ENCODE results near the gene SHF. TPM values are rescaled to one million over a fixed set of nuclear protein-coding genes. Genes with fewer than 3 reads are reported as not detected.

SHF gene
- total and polyA plus RNA-seq, 2 donors (not counting 1 experiment from before 2014, with no cell fraction given) = 0.85 to 3.3 TPM

DNA sequence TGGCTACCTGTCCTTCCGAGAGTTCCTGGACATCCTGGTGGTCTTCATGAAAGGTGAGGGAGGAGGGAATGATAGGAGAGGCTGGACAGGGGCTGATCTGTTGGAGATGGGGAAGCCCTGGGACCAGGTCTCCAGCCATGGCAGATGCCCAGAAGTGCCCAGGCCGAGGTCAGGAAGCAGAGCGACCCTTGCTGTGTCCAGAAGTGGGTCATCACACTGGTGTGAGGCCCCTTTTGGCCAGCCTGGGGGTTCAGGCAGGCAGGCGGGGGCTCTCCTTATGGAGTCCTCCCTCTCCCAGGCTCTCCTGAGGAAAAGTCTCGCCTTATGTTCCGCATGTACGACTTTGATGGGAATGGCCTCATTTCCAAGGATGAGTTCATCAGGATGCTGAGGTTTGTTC lies 40.2 kb downstream of the SHF start:
- H3K4me2 ChIP-seq (ENCODE audit: extremely low read depth, insufficient read depth, low read length) = no peak overlapping the region
- DNase-seq (ENCODE audit: low read depth in 2 of 2) = no peak
- no peaks in the 10 kb centered on the region for H3K36me3 ChIP-seq (ENCODE audit: control insufficient read depth, insufficient read depth, low read length)
- TF ChIP-seq CTCF (conservative IDR thresholded peaks at IDR 0.05 in 1 of 2, IDR thresholded peaks at IDR 0.05 in 1 of 2; ENCODE audit: low read depth in 1 of 2, low read length in 2 of 2) = no peak
- no peak for TF ChIP-seq EZH2 (IDR thresholded peaks at IDR 0.05; ENCODE audit: low read length, missing control alignments)
- no peaks in the 10 kb centered on the region for H3K27me3 ChIP-seq (ENCODE audit: control insufficient read depth, insufficient read depth, low read length)
- no peaks in the 10 kb centered on the region for H3K4me1 ChIP-seq (ENCODE audit: control insufficient read depth, extremely low read depth, insufficient read depth, low read length)
- H3K4me3 ChIP-seq (replicated peaks in 1 of 4; ENCODE audit: control extremely low read depth in 1 of 4, insufficient read depth in 1 of 4, low read depth in 3 of 4, low read length in 4 of 4) = no peak overlapping the region
- no peaks in the 10 kb centered on the region for H4K20me1 ChIP-seq (ENCODE audit: control insufficient read depth, extremely low read depth, insufficient read depth, low read length)
- no peaks in the 10 kb centered on the region for H3K9me3 ChIP-seq (ENCODE audit: control insufficient read depth, insufficient read depth, low read depth, low read length)
- H3K27ac ChIP-seq (ENCODE audit: insufficient read depth, low read length) = no peak overlapping the region
- H3K9ac ChIP-seq (ENCODE audit: insufficient read depth, low read length) = no peak overlapping the region
- H3K79me2 ChIP-seq (ENCODE audit: control insufficient read depth, insufficient read depth, low read length) = no peaks in the 10 kb centered on the region
- no peak overlapping the region for H2AFZ ChIP-seq (ENCODE audit: low read length)

DNA sequence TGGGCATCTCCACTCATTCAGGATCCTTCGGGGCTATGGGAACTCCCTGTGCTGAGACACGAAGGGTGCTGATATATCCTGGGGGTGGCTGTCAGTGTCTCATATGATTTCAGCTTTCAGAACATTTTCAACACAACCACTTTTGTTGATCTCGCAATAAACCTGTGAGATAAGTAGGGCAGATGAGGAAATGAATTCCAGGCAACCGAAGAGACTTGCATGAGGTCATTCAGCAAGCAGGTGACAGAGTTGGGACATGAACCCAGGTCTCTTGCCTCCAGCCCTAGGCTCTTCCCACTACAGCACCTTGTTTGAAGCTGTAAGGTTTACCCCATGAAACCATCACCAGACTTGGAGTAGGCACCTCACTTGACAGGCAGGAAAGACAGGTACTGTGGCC lies 41.4 kb downstream of the SHF start:
- Histone ChIP-seq H3K4me2 (ENCODE audit: extremely low read depth, insufficient read depth, low read length) (no peak overlapping the region), H3K9me3 (ENCODE audit: control insufficient read depth, insufficient read depth, low read depth, low read length) (no peaks in the 10 kb centered on the region), H3K27me3 (ENCODE audit: control insufficient read depth, insufficient read depth, low read length) (no peaks in the 10 kb centered on the region), H4K20me1 (ENCODE audit: control insufficient read depth, extremely low read depth, insufficient read depth, low read length) (no peaks in the 10 kb centered on the region), H3K9ac (ENCODE audit: insufficient read depth, low read length) (no peak overlapping the region), H3K4me3 (replicated peaks in 1 of 4; ENCODE audit: control extremely low read depth in 1 of 4, insufficient read depth in 1 of 4, low read depth in 3 of 4, low read length in 4 of 4) (no peak overlapping the region), H2AFZ (ENCODE audit: low read length) (no peak overlapping the region), H3K36me3 (ENCODE audit: control insufficient read depth, insufficient read depth, low read length) (no peaks in the 10 kb centered on the region), H3K79me2 (ENCODE audit: control insufficient read depth, insufficient read depth, low read length) (no peaks in the 10 kb centered on the region), H3K27ac (ENCODE audit: insufficient read depth, low read length) (no peak overlapping the region), H3K4me1 (ENCODE audit: control insufficient read depth, extremely low read depth, insufficient read depth, low read length) (no peaks in the 10 kb centered on the region)
- no peak for DNase-seq (ENCODE audit: low read depth in 2 of 2)
- TF ChIP-seq EZH2 (IDR thresholded peaks at IDR 0.05; ENCODE audit: low read length, missing control alignments) (no peak), CTCF (conservative IDR thresholded peaks at IDR 0.05 in 1 of 2, IDR thresholded peaks at IDR 0.05 in 1 of 2; ENCODE audit: low read depth in 1 of 2, low read length in 2 of 2) (no peak)

DNA sequence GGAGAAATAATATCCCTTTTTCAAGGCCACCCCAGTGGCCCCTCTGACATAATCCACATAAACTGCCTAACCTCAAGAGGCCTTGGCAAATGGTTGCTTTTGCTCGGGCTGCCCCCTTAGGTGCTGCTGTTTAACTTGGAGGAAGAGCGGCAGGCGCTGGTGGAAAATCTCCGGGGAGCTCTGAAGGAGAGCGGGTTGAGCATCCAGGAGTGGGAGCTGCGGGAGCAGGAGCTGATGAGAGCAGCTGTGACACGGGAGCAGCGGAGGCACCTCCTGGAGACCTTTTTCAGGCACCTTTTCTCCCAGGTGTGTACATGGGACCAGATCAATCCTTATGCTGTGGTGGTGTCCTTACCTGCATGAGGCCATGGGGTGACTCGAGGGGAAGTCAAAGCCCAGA lies 43.0 kb downstream of the SHF start:
- H3K4me3 ChIP-seq (replicated peaks in 1 of 4; ENCODE audit: control extremely low read depth in 1 of 4, insufficient read depth in 1 of 4, low read depth in 3 of 4, low read length in 4 of 4) = no peak overlapping the region
- H3K79me2 ChIP-seq (ENCODE audit: control insufficient read depth, insufficient read depth, low read length) = no peaks in the 10 kb centered on the region
- H3K9me3 ChIP-seq (ENCODE audit: control insufficient read depth, insufficient read depth, low read depth, low read length) = no peaks in the 10 kb centered on the region
- H3K27ac ChIP-seq (ENCODE audit: insufficient read depth, low read length) = no peak overlapping the region
- DNase-seq (ENCODE audit: low read depth in 2 of 2) = no peak
- no peak for TF ChIP-seq CTCF (conservative IDR thresholded peaks at IDR 0.05 in 1 of 2, IDR thresholded peaks at IDR 0.05 in 1 of 2; ENCODE audit: low read depth in 1 of 2, low read length in 2 of 2)
- TF ChIP-seq EZH2 (IDR thresholded peaks at IDR 0.05; ENCODE audit: low read length, missing control alignments) = no peak
- H2AFZ ChIP-seq (ENCODE audit: low read length) = no peak overlapping the region
- H3K4me2 ChIP-seq (ENCODE audit: extremely low read depth, insufficient read depth, low read length) = no peak overlapping the region
- H3K9ac ChIP-seq (ENCODE audit: insufficient read depth, low read length) = no peak overlapping the region
- H3K36me3 ChIP-seq (ENCODE audit: control insufficient read depth, insufficient read depth, low read length) = no peaks in the 10 kb centered on the region
- no peaks in the 10 kb centered on the region for H3K27me3 ChIP-seq (ENCODE audit: control insufficient read depth, insufficient read depth, low read length)
- H4K20me1 ChIP-seq (ENCODE audit: control insufficient read depth, extremely low read depth, insufficient read depth, low read length) = no peaks in the 10 kb centered on the region
- H3K4me1 ChIP-seq (ENCODE audit: control insufficient read depth, extremely low read depth, insufficient read depth, low read length) = no peaks in the 10 kb centered on the region
